GM10847 (cell line): ENCODE measurements around the gene ELAC1.

Experiments used
- POLR2A ChIP-seq: IDR thresholded peaks from 2 replicates; pipeline ENCODE4 v1.6.1; 2011; ENCODE audit not compliant: insufficient read length; ENCODE audit errors: extremely low read depth

ELAC1 gene, protein sequence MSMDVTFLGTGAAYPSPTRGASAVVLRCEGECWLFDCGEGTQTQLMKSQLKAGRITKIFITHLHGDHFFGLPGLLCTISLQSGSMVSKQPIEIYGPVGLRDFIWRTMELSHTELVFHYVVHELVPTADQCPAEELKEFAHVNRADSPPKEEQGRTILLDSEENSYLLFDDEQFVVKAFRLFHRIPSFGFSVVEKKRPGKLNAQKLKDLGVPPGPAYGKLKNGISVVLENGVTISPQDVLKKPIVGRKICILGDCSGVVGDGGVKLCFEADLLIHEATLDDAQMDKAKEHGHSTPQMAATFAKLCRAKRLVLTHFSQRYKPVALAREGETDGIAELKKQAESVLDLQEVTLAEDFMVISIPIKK

DNA sequence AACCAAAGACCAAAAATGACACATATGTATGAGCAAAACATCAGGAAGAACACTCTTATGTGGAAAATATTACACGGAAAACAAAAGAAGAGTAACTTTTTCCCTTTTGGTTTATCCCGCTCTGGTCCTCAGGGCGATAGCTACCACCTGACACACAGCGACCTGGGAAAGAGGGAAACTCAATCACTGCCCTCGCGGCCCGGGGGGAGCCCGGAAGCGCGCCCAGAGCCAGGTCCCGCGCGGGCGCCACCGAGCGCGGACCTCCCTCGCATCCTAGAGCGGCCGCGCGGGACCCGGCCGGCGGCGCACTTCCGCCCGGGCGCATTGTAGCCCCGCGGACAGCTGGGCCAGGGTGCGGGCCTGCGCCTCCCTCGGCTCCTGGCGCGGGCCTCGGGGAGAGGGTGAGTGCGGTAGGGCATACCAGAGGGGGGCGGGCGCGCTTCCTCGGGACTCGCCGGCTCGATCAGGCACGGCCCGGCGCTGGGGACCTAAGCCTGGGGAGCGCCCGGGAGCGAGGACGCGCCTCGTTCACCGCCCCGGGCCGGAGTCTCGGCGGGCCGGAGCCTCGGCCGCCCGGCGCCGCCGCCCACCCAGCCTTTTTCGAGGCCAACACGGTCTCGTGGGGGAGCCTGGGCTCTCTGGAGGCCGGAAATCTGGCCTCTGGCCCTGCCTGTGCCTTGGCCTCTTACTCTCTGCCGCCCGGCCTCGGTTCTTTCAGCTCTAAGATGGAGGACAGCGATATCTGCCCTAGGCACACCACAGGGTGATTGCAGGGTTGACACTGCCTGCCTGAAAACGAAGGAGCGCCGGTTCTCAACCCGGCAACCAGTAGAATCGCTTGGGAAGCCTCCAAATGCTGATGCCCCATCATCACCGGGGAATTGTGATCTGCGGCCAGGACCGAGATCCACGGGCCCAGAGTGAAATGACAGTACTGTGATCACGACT, at the start of gene ELAC1:
Gene ELAC1 (plus strand): TSS at position 327 of the 948 bp plus-strand sequence. CDS start 6,365 bp downstream, outside the sequence.
- TF ChIP-seq POLR2A, result peak; percentile 96

DNA sequence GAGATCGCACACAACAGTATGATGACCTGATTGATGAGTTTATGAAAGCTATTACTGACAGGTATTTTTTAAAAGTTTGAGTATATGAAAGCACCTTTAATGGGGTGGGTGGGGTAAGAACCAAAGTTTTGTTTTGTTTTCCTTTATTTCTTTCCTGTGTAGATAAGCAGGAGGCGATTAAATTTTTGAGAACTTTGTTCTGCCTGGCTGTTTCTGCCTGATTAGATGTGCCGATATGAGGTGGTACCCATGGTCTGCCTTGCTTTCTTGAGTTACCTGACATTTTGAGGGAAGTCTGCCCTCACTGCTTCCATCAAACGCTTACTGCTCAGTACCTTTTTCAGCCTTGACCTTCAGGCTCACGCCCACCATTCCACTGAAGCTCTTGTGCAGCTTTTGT, 49.7 kb upstream of the ELAC1 start:
- no peak for TF ChIP-seq POLR2A

DNA sequence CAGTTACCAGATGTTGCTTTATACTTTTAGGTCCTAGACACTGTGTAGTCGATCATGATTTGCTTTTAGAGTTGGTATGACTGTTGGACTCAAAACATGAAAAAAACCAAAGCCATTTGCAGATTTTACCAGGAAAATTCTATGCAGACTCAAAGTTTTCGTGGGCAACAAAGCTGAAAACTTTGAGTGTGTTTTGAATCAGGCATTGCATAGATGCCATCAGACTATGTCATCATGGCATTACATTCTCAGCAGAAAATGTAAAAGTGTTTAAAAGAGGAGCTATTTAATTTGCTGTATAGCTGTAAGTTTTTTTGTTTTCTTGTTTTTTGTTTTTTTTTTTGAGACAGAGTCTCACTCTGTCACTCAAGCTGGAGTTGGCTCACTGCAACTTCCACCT, 43.5 kb upstream of the ELAC1 start:
- TF ChIP-seq POLR2A, result no peak

DNA sequence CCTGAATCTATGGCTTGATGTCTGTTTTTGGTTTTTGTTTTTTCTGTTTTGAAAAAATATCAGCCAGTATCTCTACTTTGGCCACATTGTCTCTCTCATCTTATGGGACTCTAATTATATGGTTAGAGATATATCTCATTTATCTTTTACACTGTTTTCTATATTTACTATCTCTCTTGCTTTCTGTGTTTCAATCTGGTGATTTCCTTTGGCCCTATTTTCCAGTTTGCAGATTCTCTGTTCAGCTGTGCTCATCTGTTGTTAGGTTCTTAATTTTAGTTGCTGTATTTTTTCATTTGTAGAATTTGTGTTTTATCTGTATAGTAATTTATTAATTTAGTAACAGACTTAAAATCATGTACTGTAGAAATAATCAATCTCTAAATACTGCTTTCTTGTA, 41.3 kb upstream of the ELAC1 start:
- no peak for TF ChIP-seq POLR2A

DNA sequence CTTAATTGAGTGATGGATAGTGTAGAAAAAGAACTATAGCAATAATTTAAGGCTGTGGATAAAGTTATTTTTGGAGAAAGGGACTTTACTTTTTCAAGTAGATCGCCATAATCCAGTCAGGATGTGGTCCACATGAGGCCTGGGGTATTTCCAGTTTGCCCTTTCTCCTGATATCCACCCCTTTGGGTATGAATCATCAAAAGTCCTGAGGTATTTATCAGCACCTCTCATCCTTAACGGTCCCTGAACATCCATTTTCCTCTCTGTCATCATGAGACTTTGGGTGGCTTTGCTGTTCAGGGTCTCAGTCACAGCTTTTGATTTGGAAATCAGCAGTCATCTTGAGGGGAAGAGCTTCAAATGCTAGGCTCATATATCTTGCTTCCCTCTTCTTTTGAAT, 39.3 kb upstream of the ELAC1 start:
- no peak for TF ChIP-seq POLR2A

DNA sequence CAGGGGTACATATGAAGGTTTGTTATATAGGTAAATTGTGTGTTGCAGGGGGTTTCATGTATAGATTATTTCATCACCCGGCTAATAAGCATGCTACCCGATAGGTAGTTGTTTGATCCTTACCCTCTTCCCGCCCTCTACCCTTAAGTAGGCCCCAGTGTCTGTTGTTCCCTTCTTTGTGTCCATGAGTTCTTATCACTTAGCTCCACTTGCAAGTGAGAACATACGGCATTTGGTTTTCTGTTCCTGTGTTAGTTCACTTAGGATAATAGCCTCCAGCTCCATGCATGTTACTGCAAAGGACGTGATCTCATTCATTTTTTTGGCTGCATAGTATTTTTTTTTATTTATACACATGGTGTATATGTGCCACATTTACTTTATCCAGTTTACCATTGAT, 34.2 kb upstream of the ELAC1 start:
- no peak for TF ChIP-seq POLR2A

DNA sequence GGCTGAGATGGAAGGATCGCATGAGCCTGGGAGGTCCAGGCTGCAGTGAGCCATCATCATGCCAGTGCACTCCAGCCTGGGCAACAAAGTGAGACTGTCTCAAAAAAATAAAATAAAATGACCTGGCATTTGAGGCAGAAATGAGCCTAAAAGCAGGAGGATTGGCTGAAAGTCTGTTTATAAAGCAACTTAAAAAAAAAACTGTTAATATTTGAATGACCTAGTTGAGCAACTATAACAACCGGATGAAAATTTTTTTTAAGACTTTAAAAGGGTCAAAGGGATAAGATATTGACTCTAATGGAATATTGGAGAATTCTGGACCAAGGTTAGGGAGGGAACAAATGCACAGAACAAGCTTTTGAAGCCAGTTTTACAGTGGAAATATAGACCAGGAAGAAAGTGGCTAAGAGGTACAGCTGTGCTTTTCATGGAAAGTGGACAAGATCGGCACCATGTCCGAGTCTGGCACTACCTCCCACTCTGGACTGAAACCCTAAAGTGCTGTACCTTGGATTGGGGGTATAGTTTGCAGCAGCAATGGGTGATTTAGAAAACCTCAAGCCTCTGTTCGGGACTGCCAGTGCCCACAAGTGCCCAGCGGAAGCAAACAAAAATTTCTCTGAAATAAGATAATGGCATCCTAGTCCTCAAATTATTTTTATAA, 33.2 kb upstream of the ELAC1 start:
- TF ChIP-seq POLR2A, result no peak

DNA sequence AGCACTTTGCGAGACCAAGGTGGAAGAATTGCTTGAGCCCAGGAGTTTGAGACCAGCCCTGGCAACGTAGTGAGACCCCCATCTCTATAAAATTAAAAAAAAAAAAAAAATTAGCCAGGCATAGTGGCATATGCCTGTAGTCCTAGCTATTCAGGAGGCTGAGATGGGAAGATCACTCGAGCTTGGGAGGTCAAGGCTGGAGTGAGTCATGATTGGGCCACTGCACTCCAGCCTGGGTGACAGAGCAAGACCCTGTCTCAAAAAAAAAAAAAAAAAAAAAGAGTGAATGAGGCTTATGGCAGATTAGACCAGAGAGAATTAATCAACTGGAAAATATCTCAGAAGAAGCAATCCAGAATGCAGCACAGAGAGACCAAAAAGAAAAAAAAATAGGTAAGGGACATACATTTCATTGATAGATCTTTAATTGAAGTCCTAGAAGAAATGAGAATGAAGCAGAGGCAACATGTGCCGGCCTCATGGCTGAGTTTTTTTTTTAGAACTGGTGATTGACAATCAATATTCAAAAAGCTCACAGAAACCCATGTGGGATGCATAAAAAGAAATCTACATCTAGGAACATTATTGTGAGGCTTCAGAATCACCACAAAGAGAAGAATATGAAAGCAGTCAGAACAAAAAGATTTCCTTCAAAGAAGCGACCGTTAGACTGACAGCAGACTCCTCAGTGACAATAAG, 32.2 kb upstream of the ELAC1 start:
- TF ChIP-seq POLR2A, result no peak

DNA sequence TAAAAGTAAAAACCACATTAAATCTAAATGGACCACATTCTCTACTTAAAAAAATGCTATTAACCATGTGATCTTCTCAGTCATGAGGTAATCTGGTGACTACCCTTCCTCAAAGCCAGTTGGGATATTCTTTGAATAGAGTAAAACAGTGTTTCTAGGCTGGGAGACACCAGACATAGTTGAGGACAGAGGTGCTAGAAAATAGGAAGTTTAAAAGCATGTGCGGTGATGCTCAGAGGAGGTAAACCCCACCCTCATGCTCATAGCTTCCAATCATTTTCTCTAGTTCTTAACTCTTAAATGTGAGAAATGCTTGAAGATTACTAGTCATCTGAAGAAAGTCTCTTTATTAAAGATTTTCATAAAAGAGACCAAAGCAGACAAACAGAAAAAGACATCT, 30.7 kb upstream of the ELAC1 start:
- TF ChIP-seq POLR2A, result no peak

DNA sequence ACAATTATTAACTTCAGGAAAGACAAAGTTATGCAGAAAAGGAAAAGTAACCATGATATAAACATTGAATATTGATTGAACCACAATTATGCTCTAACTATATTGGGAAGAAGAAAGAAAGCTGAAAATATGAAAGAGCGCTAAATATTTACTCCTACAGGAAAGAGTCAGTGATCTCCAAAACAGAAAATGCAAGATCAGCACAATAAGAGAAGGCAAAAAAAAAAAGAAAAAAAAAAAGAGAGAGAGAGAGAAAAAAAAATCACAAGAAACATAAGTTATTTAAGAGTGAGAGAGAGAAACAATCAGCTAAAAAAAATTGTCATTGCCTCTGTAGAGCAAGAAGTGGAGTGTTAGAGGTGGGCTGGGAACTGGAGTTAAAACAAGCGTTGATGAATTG, 28.9 kb upstream of the ELAC1 start:
- no peak for TF ChIP-seq POLR2A

DNA sequence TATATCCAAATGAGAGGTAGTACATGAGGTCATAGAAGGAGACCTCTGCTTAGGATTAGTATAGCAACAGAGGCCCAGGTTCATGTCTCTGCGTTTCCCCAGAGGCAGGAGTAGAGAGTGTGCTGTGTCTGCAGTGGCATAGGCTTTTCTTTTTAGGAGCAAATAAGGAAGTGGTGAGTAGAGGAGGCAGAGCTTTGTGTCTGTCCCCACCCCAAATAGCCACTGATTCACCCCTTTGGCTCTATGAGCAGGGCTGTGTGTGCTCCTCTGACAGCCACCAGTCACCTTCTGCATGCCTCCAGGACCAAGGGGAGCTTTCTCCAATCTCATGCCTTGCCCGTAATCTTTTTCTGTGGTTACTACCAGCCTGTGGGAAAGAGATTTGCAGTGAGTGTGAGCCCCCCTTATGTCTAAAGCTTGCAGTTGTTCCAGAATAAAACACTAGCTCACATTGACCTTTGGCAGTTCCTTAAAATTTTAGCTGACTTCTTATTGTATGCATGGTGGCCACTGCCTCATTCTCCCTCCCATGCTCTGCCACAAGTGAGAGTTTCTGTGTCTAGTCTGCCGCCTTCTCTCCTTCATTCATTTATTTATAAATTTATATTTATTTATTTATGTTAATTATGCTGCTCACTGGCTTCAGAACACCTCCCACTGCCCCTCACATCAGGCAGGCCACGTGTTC, 23.5 kb upstream of the ELAC1 start:
- TF ChIP-seq POLR2A, result no peak

DNA sequence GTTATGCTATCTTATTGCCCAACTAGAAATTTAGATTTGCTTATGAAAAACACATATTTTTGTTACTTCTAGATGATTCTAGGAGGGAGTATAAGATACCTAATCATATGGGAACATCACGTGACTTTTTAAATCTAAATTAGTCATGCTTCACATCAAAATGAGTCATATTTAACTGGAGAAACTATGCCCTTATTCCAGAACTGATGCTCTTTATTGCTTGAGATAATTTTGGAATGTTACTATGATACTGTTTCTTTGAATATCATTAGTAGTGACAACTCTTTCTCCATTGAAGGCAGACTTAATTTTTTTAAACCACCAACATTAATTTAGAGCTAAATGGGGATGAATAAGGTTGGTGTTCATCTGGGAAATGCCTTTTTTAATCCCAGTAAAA, 19.9 kb upstream of the ELAC1 start:
- no peak for TF ChIP-seq POLR2A

DNA sequence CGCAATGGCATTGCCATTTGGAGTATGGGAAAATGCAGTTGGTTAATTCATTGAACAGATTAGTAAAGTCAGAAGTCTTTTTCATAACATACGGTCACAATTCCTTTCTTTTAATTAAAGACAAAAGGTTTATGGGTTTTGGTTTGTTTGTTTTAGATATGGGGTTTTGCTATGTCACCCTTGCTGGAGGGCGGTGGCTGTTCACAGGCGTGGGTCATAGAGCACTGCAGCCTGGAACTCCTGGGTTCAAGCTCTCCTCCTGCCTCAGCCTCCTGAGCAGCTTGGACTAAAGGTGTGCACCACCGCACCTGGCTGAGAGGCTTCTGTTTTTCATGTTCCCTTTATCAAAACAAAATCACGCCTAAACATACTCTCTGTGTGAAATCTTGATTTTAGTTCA, 18.7 kb upstream of the ELAC1 start:
- no peak for TF ChIP-seq POLR2A

DNA sequence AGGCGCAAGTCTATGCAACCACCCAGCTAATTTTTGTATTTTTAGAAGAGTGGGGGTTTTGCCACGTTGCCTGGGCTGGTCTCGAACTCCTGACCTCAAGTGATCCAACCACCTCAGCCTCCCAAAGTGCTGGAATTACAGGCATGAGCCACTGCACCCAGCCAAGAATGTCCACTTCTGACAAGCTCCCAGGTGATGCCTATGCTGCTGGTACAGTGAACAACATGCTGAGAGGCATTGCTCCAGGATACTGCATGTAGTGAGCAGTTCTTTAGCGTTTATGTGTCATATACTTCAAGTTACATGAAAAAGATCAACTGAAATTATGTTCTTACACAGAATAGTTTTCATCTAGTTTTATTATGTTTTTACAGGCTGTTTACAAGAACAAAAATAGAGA, 17.2 kb upstream of the ELAC1 start:
- no peak for TF ChIP-seq POLR2A
